ENCODE results near the gene BCDIN3D.

- TF ChIP-seq EP300 (IDR thresholded peaks at IDR 0.05), result no peak
- TF ChIP-seq POLR2A (IDR thresholded peaks at IDR 0.05; ENCODE audit: low read depth), result no peak
Measured at GRCh38 chr12:49791700-49792099, 51.2 kb downstream of the BCDIN3D start.

All from esophagus muscularis mucosa (tissue), 2 donors.